GM12878 (cell line): Measurements from ENCODE around the gene AIFM1. TPM values are rescaled to one million over a fixed set of nuclear protein-coding genes. Genes with fewer than 3 reads are reported as not detected.

Source experiments
- CREB1 ChIP-seq: IDR thresholded peaks from 2 replicates; pipeline ENCODE4 v1.6.1; 2012; ENCODE audit warnings: low read depth, mild to moderate bottlenecking, inconsistent platforms
- CREM ChIP-seq: IDR thresholded peaks from 2 replicates; pipeline ENCODE4 v1.6.1; 2014; ENCODE audit warnings: antibody characterized with exemption, low read depth
- IKZF2 ChIP-seq, 2 experiments: fragments of 450-650 bp; IDR thresholded peaks; 2 replicates each; pipeline ENCODE4 v1.6.1; 2017; ENCODE audit warnings: mild to moderate bottlenecking in 2 of 2, moderate library complexity in 2 of 2
- NFXL1 ChIP-seq: fragments of 450-650 bp; IDR thresholded peaks from 2 replicates; pipeline ENCODE4 v1.6.1; 2017; ENCODE audit warnings: antibody characterized with exemption, mild to moderate bottlenecking, borderline replicate concordance
- PML ChIP-seq: IDR thresholded peaks from 2 replicates; pipeline ENCODE4 v1.6.1; 2012; ENCODE audit warnings: low read length, inconsistent platforms
- POLR2AphosphoS2 ChIP-seq: IDR thresholded peaks from 2 replicates; pipeline ENCODE4 v1.6.1; 2011; ENCODE audit warnings: low read depth, mild to moderate bottlenecking, low read length, improper control_type of control experiment, moderate library complexity
- RBBP5 ChIP-seq: fragments of 200-600 bp; sonication (generic); conservative IDR thresholded peaks from 2 replicates; pipeline ENCODE4 v1.6.1; 2016
- SIX5 ChIP-seq: IDR thresholded peaks from 2 replicates; pipeline ENCODE4 v1.6.1; 2011; ENCODE audit warnings: mild to moderate bottlenecking, low read depth, low read length, moderate library complexity; ENCODE audit not compliant: severe bottlenecking
- SRF ChIP-seq, 2 experiments: IDR thresholded peaks; 2 replicates each; pipeline ENCODE4 v1.6.1; 2011; ENCODE audit warnings: low read depth in 2 of 2, low read length in 2 of 2, mild to moderate bottlenecking in 1 of 2, moderate library complexity in 1 of 2
- TCF3 ChIP-seq: IDR thresholded peaks from 2 replicates; pipeline ENCODE4 v1.6.1; 2012; ENCODE audit warnings: low read depth, mild to moderate bottlenecking, low read length, borderline replicate concordance; ENCODE audit not compliant: insufficient read depth
- TCF7 ChIP-seq: IDR thresholded peaks from 2 replicates; pipeline ENCODE4 v1.6.1; 2014; ENCODE audit warnings: antibody characterized with exemption, borderline replicate concordance
- ZNF274 ChIP-seq: IDR thresholded peaks from one replicate; pipeline ENCODE4 v1.8.0; 2011; ENCODE audit not compliant: insufficient read length, insufficient read depth
- polyA plus RNA-seq, 11 experiments: library from polyadenylated mRNA; depleted of rRNA in 4 of 11; unstranded in 6 of 11; stranded (reverse) in 5 of 11; fragments of >200 nt; fragmentation: Nextera tagmentation in 4 of 11; fragmentation: Illumina TruSeq in 1 of 11; extraction: Ambion mirVana in 4 of 11; extraction: Trizol in 1 of 11; gene quantifications; 1 replicate in 1 of 11; 2 replicates in 10 of 11; pipeline versions ENCODE4 v1.2.1 to v1.2.3, GENCODE V29; 2011 to 2016; ENCODE audit warnings: inconsistent platforms in 2 of 11, missing spikeins in 2 of 11, low read depth in 1 of 11
- total RNA-seq, 4 experiments: library from RNA; depleted of rRNA in 3 of 4; stranded (reverse); fragments of >200 nt in 3 of 4; fragmentation: Illumina TruSeq in 1 of 4; extraction: Trizol in 1 of 4; gene quantifications; 2 replicates each; pipeline versions ENCODE4 v1.2.1 to v1.2.3, GENCODE V29; 2013 to 2021
- TF ChIP-seq, protein P1 (sequence below): fragments of 450-650 bp; IDR thresholded peaks from 2 replicates; pipeline ENCODE4 v1.6.1; 2017; ENCODE audit warnings: mild to moderate bottlenecking, moderate library complexity
- TF ChIP-seq, protein P2 (sequence below): fragments of 450-650 bp; IDR thresholded peaks from 2 replicates; pipeline ENCODE4 v1.6.1; 2017; ENCODE audit warnings: mild to moderate bottlenecking, moderate library complexity
- TF ChIP-seq, protein P3 (sequence below): fragments of 450-650 bp; IDR thresholded peaks from 2 replicates; pipeline ENCODE4 v1.6.1; 2018; ENCODE audit warnings: mild to moderate bottlenecking, low read depth, moderate library complexity; ENCODE audit not compliant: partially characterized antibody
- TF ChIP-seq, protein P4 (sequence below): fragments of 450-650 bp; conservative IDR thresholded peaks from 2 replicates; pipeline ENCODE4 v1.6.1; 2017; ENCODE audit warnings: mild to moderate bottlenecking, moderate library complexity

The AIFM1 gene
- total and polyA plus RNA-seq, 10 of the 15 experiments (the other 5 are each of a cell fraction or from before 2014, with no cell fraction given): 44.2 to 121 (median 80.0) TPM

DNA sequence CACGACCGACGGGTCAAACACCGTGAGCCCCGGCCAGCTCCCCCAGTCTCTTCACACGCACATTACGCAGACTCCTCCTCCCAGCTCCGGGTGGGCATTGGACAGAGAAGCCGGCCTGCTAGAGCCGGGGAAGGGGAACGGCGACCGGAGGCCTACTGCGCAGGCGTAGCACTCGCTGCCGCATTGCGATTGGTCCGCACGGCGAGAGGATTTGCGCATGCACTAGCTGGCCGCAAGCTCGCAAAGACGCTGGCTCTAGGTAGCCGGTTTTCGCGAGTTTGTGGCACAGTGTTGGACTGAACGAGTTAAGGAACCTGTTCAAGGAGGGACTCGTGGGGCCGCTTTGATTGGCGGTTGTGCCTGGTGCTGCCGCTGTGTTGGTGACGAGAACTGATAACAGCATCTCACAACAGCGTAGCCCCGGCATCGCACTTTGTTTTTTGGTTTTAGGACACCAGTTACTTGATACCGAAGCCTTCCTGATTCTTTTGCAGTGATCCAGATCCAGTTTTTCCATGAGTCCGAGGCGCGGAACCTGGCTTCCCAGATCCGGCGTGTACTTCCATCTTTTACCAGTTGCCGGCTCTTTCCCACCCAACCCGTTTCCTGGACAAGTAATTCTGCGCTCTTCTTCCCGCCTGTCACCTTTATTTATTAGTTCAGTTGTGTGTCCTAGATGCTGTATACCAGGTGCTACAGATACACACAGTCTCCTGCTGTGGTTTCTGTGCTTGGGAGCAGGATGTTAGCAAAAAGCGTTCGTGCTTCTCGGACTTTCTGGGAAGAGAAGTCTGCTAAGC lies at the start of gene AIFM1 (continued):
- TF ChIP-seq, protein P1, sequence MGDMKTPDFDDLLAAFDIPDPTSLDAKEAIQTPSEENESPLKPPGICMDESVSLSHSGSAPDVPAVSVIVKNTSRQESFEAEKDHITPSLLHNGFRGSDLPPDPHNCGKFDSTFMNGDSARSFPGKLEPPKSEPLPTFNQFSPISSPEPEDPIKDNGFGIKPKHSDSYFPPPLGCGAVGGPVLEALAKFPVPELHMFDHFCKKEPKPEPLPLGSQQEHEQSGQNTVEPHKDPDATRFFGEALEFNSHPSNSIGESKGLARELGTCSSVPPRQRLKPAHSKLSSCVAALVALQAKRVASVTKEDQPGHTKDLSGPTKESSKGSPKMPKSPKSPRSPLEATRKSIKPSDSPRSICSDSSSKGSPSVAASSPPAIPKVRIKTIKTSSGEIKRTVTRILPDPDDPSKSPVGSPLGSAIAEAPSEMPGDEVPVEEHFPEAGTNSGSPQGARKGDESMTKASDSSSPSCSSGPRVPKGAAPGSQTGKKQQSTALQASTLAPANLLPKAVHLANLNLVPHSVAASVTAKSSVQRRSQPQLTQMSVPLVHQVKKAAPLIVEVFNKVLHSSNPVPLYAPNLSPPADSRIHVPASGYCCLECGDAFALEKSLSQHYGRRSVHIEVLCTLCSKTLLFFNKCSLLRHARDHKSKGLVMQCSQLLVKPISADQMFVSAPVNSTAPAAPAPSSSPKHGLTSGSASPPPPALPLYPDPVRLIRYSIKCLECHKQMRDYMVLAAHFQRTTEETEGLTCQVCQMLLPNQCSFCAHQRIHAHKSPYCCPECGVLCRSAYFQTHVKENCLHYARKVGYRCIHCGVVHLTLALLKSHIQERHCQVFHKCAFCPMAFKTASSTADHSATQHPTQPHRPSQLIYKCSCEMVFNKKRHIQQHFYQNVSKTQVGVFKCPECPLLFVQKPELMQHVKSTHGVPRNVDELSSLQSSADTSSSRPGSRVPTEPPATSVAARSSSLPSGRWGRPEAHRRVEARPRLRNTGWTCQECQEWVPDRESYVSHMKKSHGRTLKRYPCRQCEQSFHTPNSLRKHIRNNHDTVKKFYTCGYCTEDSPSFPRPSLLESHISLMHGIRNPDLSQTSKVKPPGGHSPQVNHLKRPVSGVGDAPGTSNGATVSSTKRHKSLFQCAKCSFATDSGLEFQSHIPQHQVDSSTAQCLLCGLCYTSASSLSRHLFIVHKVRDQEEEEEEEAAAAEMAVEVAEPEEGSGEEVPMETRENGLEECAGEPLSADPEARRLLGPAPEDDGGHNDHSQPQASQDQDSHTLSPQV: no peak
- no peak for TF ChIP-seq RBBP5
- TF ChIP-seq, protein P2, sequence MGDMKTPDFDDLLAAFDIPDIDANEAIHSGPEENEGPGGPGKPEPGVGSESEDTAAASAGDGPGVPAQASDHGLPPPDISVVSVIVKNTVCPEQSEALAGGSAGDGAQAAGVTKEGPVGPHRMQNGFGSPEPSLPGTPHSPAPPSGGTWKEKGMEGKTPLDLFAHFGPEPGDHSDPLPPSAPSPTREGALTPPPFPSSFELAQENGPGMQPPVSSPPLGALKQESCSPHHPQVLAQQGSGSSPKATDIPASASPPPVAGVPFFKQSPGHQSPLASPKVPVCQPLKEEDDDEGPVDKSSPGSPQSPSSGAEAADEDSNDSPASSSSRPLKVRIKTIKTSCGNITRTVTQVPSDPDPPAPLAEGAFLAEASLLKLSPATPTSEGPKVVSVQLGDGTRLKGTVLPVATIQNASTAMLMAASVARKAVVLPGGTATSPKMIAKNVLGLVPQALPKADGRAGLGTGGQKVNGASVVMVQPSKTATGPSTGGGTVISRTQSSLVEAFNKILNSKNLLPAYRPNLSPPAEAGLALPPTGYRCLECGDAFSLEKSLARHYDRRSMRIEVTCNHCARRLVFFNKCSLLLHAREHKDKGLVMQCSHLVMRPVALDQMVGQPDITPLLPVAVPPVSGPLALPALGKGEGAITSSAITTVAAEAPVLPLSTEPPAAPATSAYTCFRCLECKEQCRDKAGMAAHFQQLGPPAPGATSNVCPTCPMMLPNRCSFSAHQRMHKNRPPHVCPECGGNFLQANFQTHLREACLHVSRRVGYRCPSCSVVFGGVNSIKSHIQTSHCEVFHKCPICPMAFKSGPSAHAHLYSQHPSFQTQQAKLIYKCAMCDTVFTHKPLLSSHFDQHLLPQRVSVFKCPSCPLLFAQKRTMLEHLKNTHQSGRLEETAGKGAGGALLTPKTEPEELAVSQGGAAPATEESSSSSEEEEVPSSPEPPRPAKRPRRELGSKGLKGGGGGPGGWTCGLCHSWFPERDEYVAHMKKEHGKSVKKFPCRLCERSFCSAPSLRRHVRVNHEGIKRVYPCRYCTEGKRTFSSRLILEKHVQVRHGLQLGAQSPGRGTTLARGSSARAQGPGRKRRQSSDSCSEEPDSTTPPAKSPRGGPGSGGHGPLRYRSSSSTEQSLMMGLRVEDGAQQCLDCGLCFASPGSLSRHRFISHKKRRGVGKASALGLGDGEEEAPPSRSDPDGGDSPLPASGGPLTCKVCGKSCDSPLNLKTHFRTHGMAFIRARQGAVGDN: no peak
- TF ChIP-seq TCF7: 0 out of 2 replicates have a peak, but pooled peaks have one; percentile 33
- no peak for TF ChIP-seq NFXL1
- TF ChIP-seq CREM: no peak
- 0 out of 2 replicates have a peak, but pooled peaks have one; percentile 57 for TF ChIP-seq POLR2AphosphoS2
- no peak for TF ChIP-seq SIX5
- TF ChIP-seq SRF (IDR thresholded peaks at IDR 0.05; ENCODE audit: low read depth in 2 of 2, low read length in 2 of 2): 0 out of 4 replicates have a peak, but pooled peaks of 1 of the 2 experiments have one; percentile 28
- no peak for TF ChIP-seq ZNF274
- no peak; the same call in 1 of the 2 replicates for TF ChIP-seq CREB1
- TF ChIP-seq PML: peak; percentile 84
- TF ChIP-seq, protein P3, sequence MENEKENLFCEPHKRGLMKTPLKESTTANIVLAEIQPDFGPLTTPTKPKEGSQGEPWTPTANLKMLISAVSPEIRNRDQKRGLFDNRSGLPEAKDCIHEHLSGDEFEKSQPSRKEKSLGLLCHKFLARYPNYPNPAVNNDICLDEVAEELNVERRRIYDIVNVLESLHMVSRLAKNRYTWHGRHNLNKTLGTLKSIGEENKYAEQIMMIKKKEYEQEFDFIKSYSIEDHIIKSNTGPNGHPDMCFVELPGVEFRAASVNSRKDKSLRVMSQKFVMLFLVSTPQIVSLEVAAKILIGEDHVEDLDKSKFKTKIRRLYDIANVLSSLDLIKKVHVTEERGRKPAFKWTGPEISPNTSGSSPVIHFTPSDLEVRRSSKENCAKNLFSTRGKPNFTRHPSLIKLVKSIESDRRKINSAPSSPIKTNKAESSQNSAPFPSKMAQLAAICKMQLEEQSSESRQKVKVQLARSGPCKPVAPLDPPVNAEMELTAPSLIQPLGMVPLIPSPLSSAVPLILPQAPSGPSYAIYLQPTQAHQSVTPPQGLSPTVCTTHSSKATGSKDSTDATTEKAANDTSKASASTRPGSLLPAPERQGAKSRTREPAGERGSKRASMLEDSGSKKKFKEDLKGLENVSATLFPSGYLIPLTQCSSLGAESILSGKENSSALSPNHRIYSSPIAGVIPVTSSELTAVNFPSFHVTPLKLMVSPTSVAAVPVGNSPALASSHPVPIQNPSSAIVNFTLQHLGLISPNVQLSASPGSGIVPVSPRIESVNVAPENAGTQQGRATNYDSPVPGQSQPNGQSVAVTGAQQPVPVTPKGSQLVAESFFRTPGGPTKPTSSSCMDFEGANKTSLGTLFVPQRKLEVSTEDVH: no peak
- TF ChIP-seq TCF3: no peak
- TF ChIP-seq IKZF2 (IDR thresholded peaks at IDR 0.05): peak; percentile 50 to 59; a peak in 3 of 4 replicates
- TF ChIP-seq, protein P4, sequence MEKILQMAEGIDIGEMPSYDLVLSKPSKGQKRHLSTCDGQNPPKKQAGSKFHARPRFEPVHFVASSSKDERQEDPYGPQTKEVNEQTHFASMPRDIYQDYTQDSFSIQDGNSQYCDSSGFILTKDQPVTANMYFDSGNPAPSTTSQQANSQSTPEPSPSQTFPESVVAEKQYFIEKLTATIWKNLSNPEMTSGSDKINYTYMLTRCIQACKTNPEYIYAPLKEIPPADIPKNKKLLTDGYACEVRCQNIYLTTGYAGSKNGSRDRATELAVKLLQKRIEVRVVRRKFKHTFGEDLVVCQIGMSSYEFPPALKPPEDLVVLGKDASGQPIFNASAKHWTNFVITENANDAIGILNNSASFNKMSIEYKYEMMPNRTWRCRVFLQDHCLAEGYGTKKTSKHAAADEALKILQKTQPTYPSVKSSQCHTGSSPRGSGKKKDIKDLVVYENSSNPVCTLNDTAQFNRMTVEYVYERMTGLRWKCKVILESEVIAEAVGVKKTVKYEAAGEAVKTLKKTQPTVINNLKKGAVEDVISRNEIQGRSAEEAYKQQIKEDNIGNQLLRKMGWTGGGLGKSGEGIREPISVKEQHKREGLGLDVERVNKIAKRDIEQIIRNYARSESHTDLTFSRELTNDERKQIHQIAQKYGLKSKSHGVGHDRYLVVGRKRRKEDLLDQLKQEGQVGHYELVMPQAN: no peak
